ENCODE data around the gene BICRAL.
"Not testable (repeated sequence)": the region's sequence is repeated elsewhere in the genome, so short reads cannot be mapped to it uniquely, and the experiment has no call there.

The BICRAL gene

DNA sequence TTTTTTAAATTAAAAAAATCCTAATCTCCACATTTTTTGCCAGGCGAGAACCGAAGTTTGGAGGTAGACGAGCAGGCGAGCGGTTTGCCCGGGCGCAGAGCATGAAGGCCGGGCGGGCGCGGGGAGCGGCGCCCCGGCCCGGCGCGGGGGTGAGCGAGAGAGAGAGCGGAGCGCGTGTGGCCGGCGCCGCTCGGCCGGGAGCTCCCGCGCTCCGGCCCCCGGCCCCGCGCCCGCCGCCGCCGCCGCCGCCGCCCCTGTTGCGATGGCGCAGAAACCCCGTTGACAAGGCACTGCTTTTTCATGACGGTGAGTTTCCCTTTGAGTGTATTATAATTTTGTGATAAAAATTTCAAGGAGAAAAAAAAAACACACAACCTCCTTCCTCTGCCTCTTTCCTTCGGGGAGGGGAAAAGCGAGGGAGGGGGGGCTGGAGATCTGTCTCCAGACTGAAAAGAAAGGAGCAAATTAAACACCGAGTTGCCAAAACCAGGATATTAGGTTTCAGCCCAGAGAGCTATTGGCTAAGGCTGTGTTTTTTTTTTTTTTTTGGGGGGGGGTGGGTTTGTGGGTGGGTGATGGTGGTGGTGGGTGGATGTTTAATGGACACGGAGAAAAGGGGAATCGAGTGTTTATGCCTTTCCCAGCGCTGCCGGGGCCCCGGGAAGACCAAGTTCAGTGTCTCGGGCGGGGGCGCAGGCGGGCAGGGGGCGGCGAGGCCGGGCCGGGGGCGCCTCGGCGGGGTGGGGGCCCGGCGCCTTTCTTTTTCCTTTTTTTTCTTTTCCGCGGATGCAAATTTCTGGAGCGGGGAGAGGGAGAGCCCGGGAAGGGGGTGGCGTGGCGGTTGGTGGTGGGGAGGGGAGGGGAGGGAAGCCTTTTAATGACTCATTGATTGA is at the start of gene BICRAL:
TSS of gene BICRAL (plus strand) at position 257 of the 893 bp plus-strand sequence. CDS start 39,971 bp downstream, outside the sequence.
- peak; percentile 65 for DNase-seq (ENCODE audit: low spot score)

DNA sequence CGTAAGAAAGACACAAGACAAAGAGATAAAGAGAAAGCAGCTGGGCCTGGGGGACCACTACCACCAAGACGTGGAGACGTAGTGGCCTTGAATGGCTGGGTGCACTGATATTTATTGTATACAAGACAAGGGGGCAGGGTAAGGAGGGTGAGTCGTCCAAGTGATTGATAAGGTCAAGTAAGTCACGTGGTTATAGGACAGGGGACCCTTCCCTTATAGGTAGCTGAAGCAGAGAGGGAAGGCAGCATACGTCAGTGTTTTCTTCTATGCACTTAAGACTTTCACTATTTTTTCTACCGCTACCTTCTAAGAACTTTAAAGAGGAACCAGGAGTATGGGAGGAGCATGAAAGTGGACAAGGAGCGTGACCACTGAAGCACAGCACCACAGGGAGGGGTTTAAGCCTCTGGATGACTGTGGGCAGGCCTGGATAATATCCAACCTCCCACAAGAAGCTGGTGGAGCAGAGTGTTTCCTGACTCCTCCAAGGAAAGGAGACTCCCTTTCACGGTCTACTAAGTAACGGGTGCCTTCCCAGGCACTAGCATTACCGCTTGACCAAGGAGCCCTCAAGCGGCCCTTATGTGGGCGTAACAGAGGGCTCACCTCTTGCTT is 47.9 kb upstream of the BICRAL start:
- DNase-seq (ENCODE audit: low spot score) = not testable (repeated sequence)

GRCh38 chr6:42735976-42736375 is 45.9 kb upstream of the BICRAL start:
- no peak for DNase-seq (ENCODE audit: low spot score)

DNA sequence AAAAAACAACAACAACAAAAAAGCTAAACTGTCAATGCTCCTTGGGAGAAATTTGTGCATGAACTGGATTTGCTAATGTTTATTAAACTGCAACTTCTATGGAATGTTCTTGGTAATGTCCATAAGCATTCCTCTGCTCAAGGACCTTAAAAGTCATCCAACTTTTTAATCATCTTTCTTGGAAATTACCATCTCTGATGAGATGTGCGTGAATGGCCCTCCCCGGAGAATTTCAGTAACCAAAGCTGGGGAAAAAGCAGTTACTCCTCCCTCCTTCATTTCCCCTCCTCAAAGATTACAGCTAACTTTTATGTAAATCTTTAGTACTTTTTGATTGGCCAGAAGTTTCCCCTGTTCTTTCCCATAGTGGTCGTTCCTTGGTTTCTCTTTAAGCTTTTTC is 41.1 kb upstream of the BICRAL start:
- no peak for DNase-seq (ENCODE audit: low spot score)

GRCh38 chr6:42742116-42742894 is 39.5 kb upstream of the BICRAL start:
- no peak for DNase-seq (ENCODE audit: low spot score)

DNA sequence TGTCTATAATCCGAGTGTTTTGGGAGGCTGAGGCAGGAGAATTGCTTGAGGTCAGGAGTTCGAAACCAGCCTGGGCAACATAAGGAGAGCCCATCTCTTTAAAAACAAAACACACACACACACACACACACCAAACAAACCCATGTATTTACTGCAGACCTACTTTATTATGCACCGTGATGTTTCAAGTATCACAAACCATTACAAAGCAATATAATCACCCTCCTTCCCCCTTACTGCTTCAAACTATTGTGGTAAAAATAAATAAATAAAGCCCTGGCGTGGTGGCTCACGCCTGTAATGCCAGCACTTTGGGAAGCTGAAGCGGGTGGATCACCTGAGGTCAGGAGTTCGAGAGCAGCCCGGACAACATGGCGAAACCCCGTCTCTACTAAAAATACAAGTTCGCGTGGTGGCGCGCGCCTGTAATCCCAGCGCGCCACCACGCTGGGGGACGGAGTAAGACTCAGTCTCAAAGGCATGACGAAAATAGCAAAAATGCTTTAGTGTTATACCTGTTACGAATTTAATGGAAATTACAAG is 37.4 kb upstream of the BICRAL start:
- DNase-seq (ENCODE audit: low spot score) = no peak

DNA sequence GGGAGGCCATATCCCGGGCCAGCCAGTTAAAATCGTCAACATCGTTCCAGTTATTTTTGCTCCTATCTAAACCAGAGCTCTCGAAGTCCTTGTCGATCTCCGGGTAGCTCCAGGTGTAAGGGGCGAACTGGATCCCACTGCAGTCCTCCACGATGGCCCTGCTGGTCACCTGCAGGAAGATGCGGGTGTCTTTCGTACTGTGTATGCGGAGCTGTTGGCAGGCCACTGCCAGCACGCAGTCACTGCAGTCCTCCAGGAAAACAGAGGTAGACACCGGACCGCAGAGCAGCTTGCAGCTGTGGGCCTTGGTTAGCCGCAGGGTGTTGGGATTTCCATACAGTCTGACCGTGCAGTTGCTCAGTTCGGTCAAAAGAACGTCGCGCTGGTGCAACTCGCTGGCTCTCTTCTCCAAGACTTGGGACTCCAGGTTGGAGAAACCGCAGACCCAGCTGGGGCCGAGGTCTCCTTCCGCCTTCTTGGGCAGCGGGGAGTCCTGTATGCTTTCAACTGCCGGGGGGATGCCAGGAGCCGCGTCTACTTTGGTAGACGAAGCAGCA is 36.7 kb upstream of the BICRAL start:
- no peak for DNase-seq (ENCODE audit: low spot score)

GRCh38 chr6:42745640-42746462 is 36.0 kb upstream of the BICRAL start, which contains the start of gene TBCC:
TBCC (minus strand) TSS chr6:42746103; CDS start chr6:42746073, 30 bp downstream.
- DNase-seq (ENCODE audit: low spot score) = peak; percentile 100

GRCh38 chr6:42746463-42747391 is 35.1 kb upstream of the BICRAL start:
- DNase-seq (ENCODE audit: low spot score) = peak; percentile 78

DNA sequence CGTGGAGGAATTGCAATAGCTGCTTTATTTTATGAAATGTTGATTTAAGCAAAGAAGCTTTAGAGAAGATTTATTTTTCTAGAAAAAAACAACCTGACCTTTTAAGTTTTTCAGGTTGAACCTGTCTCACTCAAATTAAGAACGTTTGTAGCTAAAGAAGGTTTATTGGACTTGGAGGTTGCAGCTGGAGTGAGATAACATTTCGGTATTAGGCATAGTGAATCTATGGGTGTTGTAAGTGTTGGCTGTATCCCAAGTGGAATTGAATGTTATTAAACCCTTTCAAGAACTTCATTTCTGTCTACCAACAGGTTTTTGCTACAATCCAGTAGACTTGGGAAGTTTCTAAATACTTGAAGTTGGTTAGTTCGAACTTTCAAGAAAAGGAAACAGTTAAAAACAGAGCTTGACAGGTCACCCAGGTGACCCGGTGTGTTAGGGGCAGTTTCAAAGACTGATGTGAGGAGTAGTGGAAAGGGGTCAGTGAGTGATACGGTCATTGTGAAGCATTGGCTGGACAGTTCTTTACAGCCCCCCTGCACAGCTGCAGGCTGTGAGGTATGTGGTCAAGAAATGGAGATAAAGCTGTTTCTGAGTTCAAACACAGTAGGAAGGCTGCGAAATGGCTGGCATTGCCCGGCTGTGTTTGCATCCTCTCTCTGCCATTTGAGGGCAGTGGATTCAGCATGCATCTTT is 33.5 kb upstream of the BICRAL start:
- DNase-seq (ENCODE audit: low spot score) = no peak

- no peak for DNase-seq (ENCODE audit: low spot score)
Measured at GRCh38 chr6:42751055-42751454, 30.8 kb upstream of the BICRAL start.

- DNase-seq (ENCODE audit: low spot score) = no peak
Measured at GRCh38 chr6:42754759-42755158, 27.1 kb upstream of the BICRAL start.

GRCh38 chr6:42756722-42757121 is 25.1 kb upstream of the BICRAL start:
- no peak for DNase-seq (ENCODE audit: low spot score)

GRCh38 chr6:42758756-42759430 is 23.0 kb upstream of the BICRAL start:
- DNase-seq (ENCODE audit: low spot score) = no peak

- DNase-seq (ENCODE audit: low spot score) = no peak
Measured at GRCh38 chr6:42761287-42762067, 20.4 kb upstream of the BICRAL start.

DNA sequence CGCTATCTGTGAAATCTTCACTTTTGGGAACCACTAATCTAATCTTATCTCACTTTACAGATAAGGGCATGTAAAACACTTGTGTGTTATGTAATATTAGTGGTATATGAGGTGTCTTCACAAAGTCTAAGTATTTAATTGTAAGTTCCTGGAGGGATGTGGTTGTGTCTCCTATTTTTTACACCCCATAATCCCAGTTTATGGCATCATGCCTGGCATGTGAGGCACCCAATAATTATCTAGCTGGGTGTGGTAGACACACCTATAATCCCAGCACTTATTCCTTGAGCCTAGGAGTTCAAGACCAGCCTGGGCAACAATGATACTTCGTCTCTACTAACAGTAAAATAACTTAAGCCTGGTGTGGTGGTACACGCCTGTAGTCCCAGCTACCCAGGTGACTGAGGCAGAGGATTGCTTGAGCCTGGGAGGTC is 19.4 kb upstream of the BICRAL start:
- DNase-seq (ENCODE audit: low spot score) = no peak

GRCh38 chr6:42762950-42763349 is 18.9 kb upstream of the BICRAL start:
- no peak for DNase-seq (ENCODE audit: low spot score)
